A549 (cell line): ENCODE measurements around the gene REPS1. TPM values are rescaled to one million over a fixed set of nuclear protein-coding genes. Genes with fewer than 3 reads are reported as not detected.

Experiments
- ATAC-seq, 2 experiments: fragments of 200-7000 bp in 1 of 2; fragments of >200 bp in 1 of 2; cut with Nextera tagmentation in 1 of 2; cut with Tn5 transposase in 1 of 2; 3 replicates each; pipeline versions ENCODE4 v1.8.0 to v1.9.1; 2018 to 2020; ENCODE audit warnings: mild to moderate bottlenecking in 1 of 2, moderate library complexity in 1 of 2
- CTCF ChIA-PET: fragments of 300-600 bp; sonication (Branson Sonifier 250); formaldehyde crosslinking; extraction: SDS; loops from one replicate; lab custom pipeline; 2021; ENCODE audit warnings: antibody characterized with exemption, inconsistent platforms; lab: Yijun Ruan, JAX
- POLR2A ChIA-PET: fragments of 350-600 bp; formaldehyde crosslinking; extraction: SDS; loops from one replicate; lab custom pipeline; 2021; ENCODE audit warnings: antibody characterized with exemption, inconsistent platforms; lab: Yijun Ruan, JAX
- DNase-seq, 2 experiments: peaks; one replicate each; pipeline versions ENCODE4 v3.0.0 to v3.0.0-alpha.2; 2011 to 2016; ENCODE audit warnings: low read depth in 1 of 2, low spot score in 1 of 2
- FAIRE-seq: peaks from 2 replicates; lab custom pipeline; 2011; peaks lifted over from hg19 to GRCh38; lab: Jason Lieb, UNC
- H3K27ac ChIP-seq, 2 experiments: fragments of >200 bp; sonication (Bioruptor Twin); formaldehyde crosslinking; 3 replicates each; pipeline ENCODE4 v1.5.1; 2016 to 2017
- H3K4me1 ChIP-seq: fragments of >200 bp; sonication (Bioruptor Twin); formaldehyde crosslinking; 3 replicates; pipeline ENCODE4 v1.6.1; 2016
- H3K4me2 ChIP-seq: fragments of >200 bp; sonication (Bioruptor Twin); formaldehyde crosslinking; 3 replicates; pipeline ENCODE4 v1.6.1; 2016
- H3K4me3 ChIP-seq: fragments of >200 bp; sonication (Bioruptor Twin); formaldehyde crosslinking; 3 replicates; pipeline ENCODE4 v1.5.1; 2016
- H3K9me3 ChIP-seq: fragments of >200 bp; sonication (Bioruptor Twin); formaldehyde crosslinking; 3 replicates; pipeline ENCODE4 v1.6.1; 2016
- ATOH8 ChIP-seq: fragments of 250-450 bp; sonication (Bioruptor Pico); IDR thresholded peaks from 2 replicates; pipeline ENCODE4 v1.5.0; 2020; ENCODE audit warnings: low read depth, mild to moderate bottlenecking, moderate library complexity
- BHLHE40 ChIP-seq: IDR thresholded peaks from 2 replicates; pipeline ENCODE4 v1.6.1; 2012; ENCODE audit warnings: low read depth, low read length, inconsistent platforms
- CBX2 ChIP-seq: fragments of 200-600 bp; sonication (generic); IDR thresholded peaks from 2 replicates; pipeline ENCODE4 v1.6.1; 2016; ENCODE audit warnings: low read depth, mild to moderate bottlenecking, borderline replicate concordance
- CHD4 ChIP-seq: fragments of 200-600 bp; sonication (generic); IDR thresholded peaks from 2 replicates; pipeline ENCODE4 v1.6.1; 2016; ENCODE audit warnings: antibody characterized with exemption, mild to moderate bottlenecking, borderline replicate concordance
- E2F6 ChIP-seq: IDR thresholded peaks from 2 replicates; pipeline ENCODE4 v1.6.1; 2012; ENCODE audit warnings: low read depth, borderline replicate concordance
- EHF ChIP-seq: fragments of 250-450 bp; sonication (Bioruptor Pico); IDR thresholded peaks from 2 replicates; pipeline ENCODE4 v1.5.0; 2020; ENCODE audit warnings: mild to moderate bottlenecking
- ELK1 ChIP-seq: fragments of 150-350 bp; IDR thresholded peaks from 2 replicates; pipeline ENCODE4 v1.6.1; 2014; ENCODE audit warnings: low read depth, mild to moderate bottlenecking, low read length
- FOSB ChIP-seq: fragments of 250-450 bp; sonication (Bioruptor Pico); IDR thresholded peaks from 2 replicates; pipeline ENCODE4 v1.5.0; 2020; ENCODE audit warnings: mild to moderate bottlenecking, moderate library complexity
- FOXS1 ChIP-seq: fragments of 250-450 bp; sonication (Bioruptor Pico); IDR thresholded peaks from 2 replicates; pipeline ENCODE4 v1.5.0; 2020; ENCODE audit warnings: mild to moderate bottlenecking, moderate library complexity
- HES2 ChIP-seq: fragments of >200 bp; sonication (Bioruptor Twin); formaldehyde crosslinking; IDR thresholded peaks from 2 replicates; pipeline ENCODE4 v1.6.1; 2016
- HEYL ChIP-seq: fragments of 250-450 bp; sonication (Bioruptor Pico); IDR thresholded peaks from 2 replicates; pipeline ENCODE4 v1.8.0; 2021; ENCODE audit warnings: mild to moderate bottlenecking, moderate library complexity
- HOXA7 ChIP-seq: fragments of 250-450 bp; sonication (Bioruptor Pico); IDR thresholded peaks from 2 replicates; pipeline ENCODE4 v1.5.0; 2020; ENCODE audit warnings: mild to moderate bottlenecking, moderate library complexity
- JUNB ChIP-seq: fragments of >200 bp; sonication (Bioruptor Twin); formaldehyde crosslinking; IDR thresholded peaks from 2 replicates; pipeline ENCODE4 v1.6.1; 2016
- KDM1A ChIP-seq: fragments of 200-600 bp; sonication (generic); IDR thresholded peaks from 2 replicates; pipeline ENCODE4 v1.6.1; 2016; ENCODE audit warnings: low read depth, mild to moderate bottlenecking
- MAX ChIP-seq: IDR thresholded peaks from 2 replicates; pipeline ENCODE4 v1.6.1; 2012
- MAZ ChIP-seq: fragments of 150-350 bp; IDR thresholded peaks from 2 replicates; pipeline ENCODE4 v1.6.1; 2014; ENCODE audit warnings: antibody characterized with exemption, low read depth, low read length, borderline replicate concordance
- NR3C1 ChIP-seq: fragments of >200 bp; sonication (Bioruptor Twin); formaldehyde crosslinking; IDR thresholded peaks from 3 replicates; pipeline ENCODE4 v1.6.1; 2017
- PHF8 ChIP-seq: fragments of 200-600 bp; sonication (generic); IDR thresholded peaks from 2 replicates; pipeline ENCODE4 v1.6.1; 2016; ENCODE audit warnings: low read depth, mild to moderate bottlenecking, antibody characterized with exemption, moderate library complexity, borderline replicate concordance
- POLR2A ChIP-seq: IDR thresholded peaks from 2 replicates; pipeline ENCODE4 v1.6.1; 2012; ENCODE audit warnings: mild to moderate bottlenecking, low read length
- POLR2AphosphoS2 ChIP-seq: conservative IDR thresholded peaks from 2 replicates; pipeline ENCODE4 v1.6.1; 2012; ENCODE audit warnings: low read length, improper control_type of control experiment, inconsistent platforms
- SREBF2 ChIP-seq: fragments of 450-650 bp; IDR thresholded peaks from 2 replicates; pipeline ENCODE4 v1.6.1; 2014; ENCODE audit warnings: mild to moderate bottlenecking, moderate library complexity
- USF2 ChIP-seq: fragments of 450-650 bp; IDR thresholded peaks from 2 replicates; pipeline ENCODE4 v1.6.1; 2014; ENCODE audit warnings: antibody characterized with exemption
- ZC3H11A ChIP-seq: fragments of 450-650 bp; IDR thresholded peaks from 2 replicates; pipeline ENCODE4 v1.6.1; 2014; ENCODE audit warnings: antibody characterized with exemption, mild to moderate bottlenecking
- ZFP36 ChIP-seq: fragments of 450-650 bp; IDR thresholded peaks from 2 replicates; pipeline ENCODE4 v1.6.1; 2014; ENCODE audit warnings: borderline replicate concordance; ENCODE audit not compliant: partially characterized antibody
- ZNF302 ChIP-seq: fragments of 250-450 bp; sonication (Bioruptor Pico); IDR thresholded peaks from 2 replicates; pipeline ENCODE4 v1.9.0; 2021; ENCODE audit warnings: inconsistent platforms, mild to moderate bottlenecking, moderate library complexity
- whole genome bisulfite sequencing: methylation state at CpG from one replicate; pipeline ENCODE4 v1.1.6; 2017; ENCODE audit errors: missing lambda C conversion rate; 5-methylcytosine and 5-hydroxymethylcytosine counted together
- polyA plus RNA-seq, 4 experiments: library from polyadenylated mRNA; depleted of rRNA in 3 of 4; stranded (reverse); fragments of >200 nt; fragmentation: RNase III in 1 of 4; extraction: RNeasy Plus Mini Kit Qiagen cat#74134 plus additional on column Dnase treatment in 1 of 4; gene quantifications; 2 replicates in 3 of 4; 3 replicates in 1 of 4; pipeline ENCODE4 v1.2.3, GENCODE V29; 2011 to 2017

The REPS1 gene
- polyA plus RNA-seq, 2 of the 4 experiments (the other 2 are of a cell fraction) = 16.3 to 36.4 TPM

GRCh38 chr6:139016337-139017213 is 28.5 kb upstream of the REPS1 start:
- no peak overlapping the region for H3K4me3 ChIP-seq
- WGBS = 80% methylated on average over 7 of the region's 7 CpGs
- TF ChIP-seq E2F6 (no peak), HES2 (no peak), ATOH8 (CRISPR knock-in tag) (no peak), BHLHE40 (no peak), USF2 (no peak), PHF8 (no peak), SREBF2 (no peak), HEYL (CRISPR knock-in tag) (no peak), FOXS1 (CRISPR knock-in tag) (no peak), NR3C1 (no peak), ZNF302 (CRISPR knock-in tag) (no peak), MAX (no peak), EHF (CRISPR knock-in tag) (no peak), JUNB (no peak), ZC3H11A (no peak), POLR2AphosphoS2 (no peak), CHD4 (no peak), ZFP36 (no peak)
- TF ChIP-seq, all 56 proteins: peak for 0
- Histone ChIP-seq H3K4me2 (no peak overlapping the region), H3K9me3 (no peaks in the 10 kb centered on the region), H3K4me1 (no peaks in the 10 kb centered on the region), H3K27ac (no peak overlapping the region)
- POLR2A ChIA-PET = no interaction called here
- FAIRE-seq (no peak), DNase-seq (no peak), ATAC-seq (no peak)
- CTCF ChIA-PET = no interaction called here

- no peak overlapping the region for H3K4me3 ChIP-seq
Measured at GRCh38 chr6:139014945-139015344, 26.9 kb upstream of the REPS1 start.

More at GRCh38 chr6:139014945-139015344, 26.9 kb upstream of the REPS1 start:
- ChIA-PET POLR2A (no interaction called here), CTCF (interaction anchor here (1.6 kb wide), 1 partner anchor 26 kb away, joined by 4 read pairs; no protein-coding TSS in a partner anchor)
- H3K4me1 ChIP-seq = no peaks in the 10 kb centered on the region
- ATAC-seq = no peak
- H3K27ac ChIP-seq = no peak overlapping the region
- no peak for DNase-seq
- TF ChIP-seq ELK1 (no peak), POLR2A (no peak), HEYL (CRISPR knock-in tag) (no peak), MAZ (no peak), CBX2 (no peak), NR3C1 (no peak), USF2 (no peak), HES2 (no peak), KDM1A (no peak), PHF8 (no peak), ZFP36 (no peak), ZNF302 (CRISPR knock-in tag) (no peak), FOSB (CRISPR knock-in tag) (no peak), MAX (no peak), HOXA7 (CRISPR knock-in tag) (no peak)
- no peak overlapping the region for H3K4me2 ChIP-seq
- FAIRE-seq = no peak
- WGBS = 95% methylated on average over 3 of the region's 3 CpGs
- no peaks in the 10 kb centered on the region for H3K9me3 ChIP-seq
